Testis (tissue), 3 donors: ENCODE data around the gene PTMA. TPM values are rescaled to one million over a fixed set of nuclear protein-coding genes. Genes with fewer than 3 reads are reported as not detected.
A peak's percentile ranks its signal among the peaks of the same experiment; 100 is the strongest.

Experiments used
- DNase-seq: peaks from one replicate; pipeline ENCODE4 v3.0.0-alpha.2; 2019
- H3K27ac ChIP-seq, 2 donors: fragments of 200-600 bp; sonication (generic); one replicate each; pipeline ENCODE4 v1.5.1; 2019
- H3K27me3 ChIP-seq: fragments of 200-600 bp; sonication (generic); one replicate; pipeline ENCODE4 v1.5.1; 2019
- H3K36me3 ChIP-seq: fragments of 200-600 bp; sonication (generic); one replicate; pipeline ENCODE4 v1.5.1; 2017; ENCODE audit warnings: low read depth; ENCODE audit errors: missing control alignments
- H3K4me1 ChIP-seq: fragments of 200-600 bp; sonication (generic); one replicate; pipeline ENCODE4 v1.5.1; 2019
- H3K4me3 ChIP-seq, 2 donors: fragments of 200-600 bp; sonication (generic); one replicate each; pipeline ENCODE4 v1.5.1; 2017 to 2019
- H3K9me3 ChIP-seq: fragments of 200-600 bp; sonication (generic); one replicate; pipeline ENCODE4 v1.5.1; 2017
- CTCF ChIP-seq, 3 experiments: fragments of 450-650 bp in 2 of 3; fragments of 200-600 bp in 1 of 3; sonication (generic) in 1 of 3; IDR thresholded peaks; one replicate each; pipeline ENCODE4 v1.5.1; 2016 to 2019; ENCODE audit warnings: antibody characterized with exemption in 3 of 3, mild to moderate bottlenecking in 2 of 3, moderate library complexity in 1 of 3
- POLR2A ChIP-seq: fragments of 450-650 bp; IDR thresholded peaks from one replicate; pipeline ENCODE4 v1.6.1; 2017; ENCODE audit warnings: antibody characterized with exemption, mild to moderate bottlenecking, moderate library complexity
- WGBS, 2 donors: methylation state at CpG; one replicate each; pipeline ENCODE4 v1.1.5; 2018; 5-methylcytosine and 5-hydroxymethylcytosine counted together
- intact Hi-C: fragments of 100-400 bp; cut with DNase I; formaldehyde crosslinking; loops from one replicate; pipeline ENCODE4 v1.15.1; 2023; ENCODE audit warnings: low total_unique reads
- polyA plus RNA-seq: library from polyadenylated mRNA; stranded (reverse); fragments of 350-450 nt; fragmentation: Illumina TruSeq; extraction: RNeasy Lipid Tissue Mini Kit (QIAGEN cat#74804); gene quantifications from one replicate; pipeline ENCODE4 v1.2.3, GENCODE V29; 2014; ENCODE audit warnings: low read depth, low replicate concordance; ENCODE audit not compliant: insufficient read depth
- total RNA-seq, 2 donors: library from RNA; depleted of rRNA; stranded (reverse); fragments of >200 nt; gene quantifications; one replicate each; pipeline ENCODE4 v1.2.3, GENCODE V29; 2016

PTMA gene
- total and polyA plus RNA-seq, 3 donors from 2014 or later, result 278 to 583 (median 311) TPM

- DNase-seq, result no peak
- Histone ChIP-seq H3K36me3 (no peaks in the 10 kb centered on the region), H3K9me3 (no peaks in the 10 kb centered on the region), H3K4me3 (peak overlapping the region; percentile 61 to 62), H3K27ac (peak overlapping the region; percentile 63 to 89), H3K4me1 (peaks cover 7% of the 10 kb centered on the region), H3K27me3 (no peaks in the 10 kb centered on the region)
- TF ChIP-seq POLR2A (no peak), CTCF (IDR thresholded peaks at IDR 0.05) (no peak)
- 38 to 59% methylated on average over 5 to 39 of the region's 39 CpGs for WGBS, 2 donors
- intact Hi-C loops, result no loop called here
These were observed 27.9 kb upstream of the PTMA start for GRCh38 chr2:231680285-231680991.

- no peak for TF ChIP-seq POLR2A
- no peak for TF ChIP-seq CTCF (IDR thresholded peaks at IDR 0.05)
- Histone ChIP-seq H3K4me3 (peak overlapping the region; percentile 61 to 62), H3K4me1 (peaks cover 7% of the 10 kb centered on the region), H3K9me3 (no peaks in the 10 kb centered on the region), H3K36me3 (no peaks in the 10 kb centered on the region), H3K27ac (peak overlapping the region; percentile 68 to 89), H3K27me3 (no peaks in the 10 kb centered on the region)
- 8 to 40% methylated on average over 3 to 58 of the region's 79 CpGs for WGBS, 2 donors
- DNase-seq, result peak; percentile 77
- intact Hi-C loops, result no loop called here
These were observed 27.1 kb upstream of the PTMA start for GRCh38 chr2:231680992-231681852.

- no peaks in the 10 kb centered on the region for H3K9me3 ChIP-seq
- TF ChIP-seq POLR2A, result no peak
- TF ChIP-seq CTCF (IDR thresholded peaks at IDR 0.05), result no peak
- DNase-seq, result no peak
- intact Hi-C loops, result no loop called here
- WGBS, 2 donors, result 87 to 93% methylated on average over 11 of the region's 11 CpGs
- H3K4me1 ChIP-seq, result peaks cover 7% of the 10 kb centered on the region
- H3K36me3 ChIP-seq, result no peaks in the 10 kb centered on the region
- H3K27ac ChIP-seq, result no peak overlapping the region
- H3K27me3 ChIP-seq, result no peaks in the 10 kb centered on the region
- H3K4me3 ChIP-seq, result no peak overlapping the region
These were observed 25.6 kb upstream of the PTMA start for GRCh38 chr2:231682603-231683291.

- Histone ChIP-seq H3K4me1 (peaks cover 7% of the 10 kb centered on the region), H3K36me3 (no peaks in the 10 kb centered on the region), H3K27me3 (no peaks in the 10 kb centered on the region), H3K4me3 (no peak overlapping the region), H3K9me3 (no peaks in the 10 kb centered on the region), H3K27ac (no peak overlapping the region)
- intact Hi-C loops, result no loop called here
- WGBS, 2 donors, result 74 to 89% methylated on average over 3 to 8 of the region's 8 CpGs
- no peak for TF ChIP-seq POLR2A
- no peak for TF ChIP-seq CTCF (IDR thresholded peaks at IDR 0.05)
- DNase-seq, result no peak
These were observed 24.8 kb upstream of the PTMA start for GRCh38 chr2:231683292-231684235.
